Measurements from ENCODE around the gene MRM2.

The MRM2 gene

DNA sequence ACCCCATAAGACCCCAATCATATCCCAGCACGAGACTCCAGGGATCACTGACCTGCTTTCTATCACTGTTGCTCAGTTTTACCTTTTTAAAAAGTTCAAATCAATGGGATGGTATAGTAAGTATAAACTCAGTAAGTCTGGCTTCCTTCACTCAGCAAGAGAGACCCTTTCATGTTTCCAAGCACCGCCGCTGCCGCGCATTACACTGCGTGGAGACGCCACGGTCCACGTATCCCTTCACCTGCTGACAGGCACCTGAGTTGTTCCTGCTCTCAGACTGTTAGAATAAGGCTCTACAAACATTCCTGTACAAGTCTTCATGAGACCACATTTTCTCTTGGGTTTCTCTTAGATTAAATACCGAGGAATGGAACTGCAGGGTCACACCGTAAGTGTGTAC is 37.6 kb downstream of the MRM2 start:
- TF ChIP-seq, protein P1, sequence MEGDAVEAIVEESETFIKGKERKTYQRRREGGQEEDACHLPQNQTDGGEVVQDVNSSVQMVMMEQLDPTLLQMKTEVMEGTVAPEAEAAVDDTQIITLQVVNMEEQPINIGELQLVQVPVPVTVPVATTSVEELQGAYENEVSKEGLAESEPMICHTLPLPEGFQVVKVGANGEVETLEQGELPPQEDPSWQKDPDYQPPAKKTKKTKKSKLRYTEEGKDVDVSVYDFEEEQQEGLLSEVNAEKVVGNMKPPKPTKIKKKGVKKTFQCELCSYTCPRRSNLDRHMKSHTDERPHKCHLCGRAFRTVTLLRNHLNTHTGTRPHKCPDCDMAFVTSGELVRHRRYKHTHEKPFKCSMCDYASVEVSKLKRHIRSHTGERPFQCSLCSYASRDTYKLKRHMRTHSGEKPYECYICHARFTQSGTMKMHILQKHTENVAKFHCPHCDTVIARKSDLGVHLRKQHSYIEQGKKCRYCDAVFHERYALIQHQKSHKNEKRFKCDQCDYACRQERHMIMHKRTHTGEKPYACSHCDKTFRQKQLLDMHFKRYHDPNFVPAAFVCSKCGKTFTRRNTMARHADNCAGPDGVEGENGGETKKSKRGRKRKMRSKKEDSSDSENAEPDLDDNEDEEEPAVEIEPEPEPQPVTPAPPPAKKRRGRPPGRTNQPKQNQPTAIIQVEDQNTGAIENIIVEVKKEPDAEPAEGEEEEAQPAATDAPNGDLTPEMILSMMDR (IDR thresholded peaks at IDR 0.05): no peak
- H3K27ac ChIP-seq: no peak overlapping the region
- no peak for DNase-seq (ENCODE audit: low spot score)
- no peak overlapping the region for H3K4me3 ChIP-seq

DNA sequence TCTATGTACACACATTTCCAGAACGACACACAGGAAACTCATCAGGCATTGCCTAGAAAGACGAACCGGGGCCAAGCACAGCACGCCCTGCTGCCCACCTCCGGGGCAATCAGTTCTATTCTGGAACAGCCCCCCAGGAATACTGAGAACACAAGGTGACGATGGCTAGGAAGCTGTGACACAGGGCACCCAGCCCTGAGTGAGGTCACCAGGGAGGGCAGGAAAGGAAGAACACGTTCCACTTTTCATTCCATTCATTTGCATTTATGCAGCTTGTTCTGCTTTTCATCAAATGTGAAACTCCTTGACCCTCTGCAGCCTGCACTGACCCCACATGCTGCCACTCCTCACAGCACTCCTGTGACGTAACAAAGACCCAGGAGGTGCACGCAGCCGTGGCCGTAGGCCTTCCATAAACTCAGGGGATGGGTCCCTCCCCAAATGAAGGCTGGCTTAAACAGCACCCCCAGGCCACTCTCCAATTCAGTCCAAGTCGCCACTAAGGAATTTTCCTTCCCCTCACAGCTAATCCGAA is 38.2 kb downstream of the MRM2 start:
- DNase-seq (ENCODE audit: low spot score): no peak
- no peak overlapping the region for H3K4me3 ChIP-seq
- no peak overlapping the region for H3K27ac ChIP-seq
- TF ChIP-seq, protein P1 (IDR thresholded peaks at IDR 0.05): no peak

DNA sequence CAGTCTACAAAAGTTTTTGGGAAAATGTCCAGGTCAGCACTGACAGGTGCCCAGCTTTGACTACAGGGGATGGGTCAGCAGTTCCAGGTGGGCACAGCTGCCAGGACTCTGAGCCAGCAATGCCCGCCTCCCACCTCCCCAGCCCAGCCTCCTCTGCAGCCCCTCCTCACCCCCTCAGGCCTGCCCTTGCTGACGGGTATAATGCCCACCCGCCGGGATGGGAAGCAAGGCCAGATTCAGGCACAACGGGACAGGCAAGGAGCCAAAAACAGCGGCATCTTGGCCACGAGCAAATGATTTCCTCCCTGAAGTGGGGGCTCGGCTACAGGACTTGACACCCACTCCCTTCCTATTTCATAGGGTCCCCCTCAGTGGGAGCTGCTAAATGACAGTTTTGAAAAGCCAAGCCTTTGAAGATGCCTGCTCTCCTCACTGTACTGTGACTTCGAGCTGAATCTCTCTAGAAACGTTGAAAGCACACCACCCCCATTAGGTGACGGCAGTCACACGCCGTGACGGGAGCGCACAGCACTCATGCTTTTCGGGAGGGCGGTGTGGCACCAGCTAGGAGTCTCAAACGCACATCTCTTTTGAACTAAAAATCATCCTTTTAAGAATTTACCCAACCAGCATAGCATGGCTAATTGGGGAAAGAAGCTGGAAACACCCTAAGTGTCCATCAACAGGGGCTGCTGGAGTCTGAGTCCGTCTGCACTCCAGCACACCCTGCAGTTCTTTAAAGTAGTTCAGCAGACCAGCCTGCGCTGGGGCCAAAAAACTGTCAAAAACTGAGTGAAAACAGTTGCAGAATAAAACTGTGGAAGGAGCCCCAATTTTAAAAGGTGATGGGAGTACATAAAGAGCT is 38.9 kb downstream of the MRM2 start:
- no peak for DNase-seq (ENCODE audit: low spot score)
- no peak overlapping the region for H3K4me3 ChIP-seq
- TF ChIP-seq, protein P1 (IDR thresholded peaks at IDR 0.05): no peak
- no peak overlapping the region for H3K27ac ChIP-seq

DNA sequence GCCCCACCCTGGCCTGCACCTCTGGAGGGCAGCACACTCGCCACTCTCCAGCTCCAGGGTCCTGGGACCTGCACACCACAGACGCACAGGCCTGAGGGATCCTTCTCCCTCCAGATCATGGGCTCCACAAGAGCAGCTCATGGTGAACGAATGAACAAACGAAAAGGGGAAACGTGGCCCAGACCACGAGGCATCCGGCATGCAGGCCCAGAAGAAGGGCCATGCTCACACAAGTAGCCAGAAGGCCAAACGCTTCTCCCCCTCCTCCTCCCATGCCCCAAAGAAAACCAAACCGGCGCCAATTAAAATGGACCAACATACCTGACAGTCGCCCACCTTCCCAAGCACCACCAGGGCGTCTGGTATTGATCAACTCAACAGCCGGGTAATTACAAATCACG is 39.6 kb downstream of the MRM2 start:
- Histone ChIP-seq H3K27ac (no peak overlapping the region), H3K4me3 (no peak overlapping the region)
- peak; percentile 63 for DNase-seq (ENCODE audit: low spot score)
- TF ChIP-seq, protein P1 (IDR thresholded peaks at IDR 0.05): no peak

DNA sequence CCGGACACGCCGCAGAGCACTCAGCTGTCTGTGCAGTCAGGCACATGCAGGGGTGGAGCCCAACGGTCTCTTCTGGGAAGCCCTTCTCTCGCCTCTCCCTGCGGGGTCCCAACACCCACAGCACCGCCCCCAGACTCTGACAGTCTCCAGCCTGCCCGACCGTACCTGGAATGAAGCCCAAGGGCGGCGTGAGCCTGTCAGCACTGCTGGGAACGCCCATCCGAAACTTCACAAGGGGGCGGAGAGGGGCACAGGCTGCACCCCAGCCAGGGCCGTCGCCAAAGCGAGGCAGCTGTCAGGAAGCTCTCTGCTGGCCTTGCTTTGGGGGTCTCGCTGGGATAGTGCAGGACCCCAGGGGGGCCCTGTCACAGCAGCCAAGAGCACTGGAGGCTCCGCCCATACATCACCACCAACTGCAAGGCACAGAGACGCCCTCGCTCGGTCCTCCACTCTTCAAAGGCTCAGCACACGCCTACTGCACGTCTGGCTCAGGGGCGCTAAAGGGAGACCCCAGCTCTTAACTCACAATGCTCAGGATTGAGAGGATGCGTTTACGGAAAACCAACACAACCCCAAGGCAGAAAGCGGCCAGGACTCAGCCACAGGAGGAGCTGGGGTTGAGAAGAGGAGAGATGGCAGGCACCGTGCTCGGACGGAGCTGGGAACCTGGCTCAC is 40.2 kb downstream of the MRM2 start:
- TF ChIP-seq, protein P1 (IDR thresholded peaks at IDR 0.05): no peak
- Histone ChIP-seq H3K27ac (no peak overlapping the region), H3K4me3 (no peak overlapping the region)
- peak; percentile 57 for DNase-seq (ENCODE audit: low spot score)

DNA sequence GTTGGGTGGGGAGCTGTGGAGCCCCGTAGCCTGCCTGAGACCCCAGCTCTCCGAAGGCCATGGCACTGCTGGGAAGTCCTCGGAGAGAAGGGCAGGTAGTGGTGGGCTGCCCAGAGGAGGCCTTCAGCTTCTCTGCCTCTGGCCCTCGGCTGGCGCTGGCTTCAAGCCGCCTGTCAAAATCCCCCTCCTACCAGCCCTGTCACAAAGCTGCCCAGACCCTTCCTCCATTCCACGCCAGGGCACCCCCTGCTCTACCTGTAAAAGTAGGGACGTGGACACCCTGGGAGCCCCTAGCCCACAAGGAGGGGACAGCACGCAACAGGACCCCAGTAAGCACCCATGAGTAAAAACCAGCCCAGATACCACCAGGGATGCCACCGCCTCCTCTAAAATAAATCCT is 40.9 kb downstream of the MRM2 start:
- DNase-seq (ENCODE audit: low spot score): no peak
- TF ChIP-seq, protein P1 (IDR thresholded peaks at IDR 0.05): no peak
- Histone ChIP-seq H3K4me3 (no peak overlapping the region), H3K27ac (no peak overlapping the region)

All from coronary artery (tissue), 2 donors.